Measurements from ENCODE around the gene CCDC187. TPM values are rescaled to one million over a fixed set of nuclear protein-coding genes. Genes with fewer than 3 reads are reported as not detected.

The CCDC187 gene
- total RNA-seq, 4 donors from 2014 or later: 0.20 TPM; not detected in 3

- no peaks in the 10 kb centered on the region for H3K9me3 ChIP-seq
- TF ChIP-seq POLR2A (IDR thresholded peaks at IDR 0.05) (no peak), EP300 (IDR thresholded peaks at IDR 0.05) (no peak), CTCF (IDR thresholded peaks at IDR 0.05) (no peak)
- peaks cover 0 to 12% (median 5%) of the 10 kb centered on the region in 4 donors for H3K4me1 ChIP-seq
- DNase-seq (ENCODE audit: low spot score in 2 of 2): no peak
- no peak overlapping the region for H3K27ac ChIP-seq
- WGBS, 2 donors: 75 to 82% methylated on average over 6 of the region's 6 CpGs
- H3K27me3 ChIP-seq: peaks cover 0 to 61% of the 10 kb centered on the region in 2 donors
- H3K36me3 ChIP-seq: no peaks in the 10 kb centered on the region
- no peak overlapping the region for H3K4me3 ChIP-seq
Measured at GRCh38 chr9:136279471-136279870, 24.4 kb downstream of the CCDC187 start.

GRCh38 chr9:136278894-136279293 is 25.0 kb downstream of the CCDC187 start:
- no peak overlapping the region for H3K4me3 ChIP-seq
- H3K27ac ChIP-seq: no peak overlapping the region
- TF ChIP-seq EP300 (IDR thresholded peaks at IDR 0.05) (no peak), POLR2A (IDR thresholded peaks at IDR 0.05) (no peak), CTCF (IDR thresholded peaks at IDR 0.05) (no peak)
- 71 to 93% methylated on average over 1 of the region's 1 CpG for WGBS, 2 donors
- no peak for DNase-seq (ENCODE audit: low spot score in 2 of 2)
- H3K9me3 ChIP-seq: no peaks in the 10 kb centered on the region
- no peaks in the 10 kb centered on the region for H3K36me3 ChIP-seq
- H3K27me3 ChIP-seq: peaks cover 0 to 61% of the 10 kb centered on the region in 2 donors
- peaks cover 0 to 12% (median 5%) of the 10 kb centered on the region in 4 donors for H3K4me1 ChIP-seq

- H3K4me1 ChIP-seq: peaks cover 0 to 6% (median 1%) of the 10 kb centered on the region in 4 donors
- no peak for DNase-seq (ENCODE audit: low spot score in 2 of 2)
- H3K36me3 ChIP-seq: no peaks in the 10 kb centered on the region
- peaks cover 0 to 58% of the 10 kb centered on the region in 2 donors for H3K27me3 ChIP-seq
- no peak overlapping the region for H3K4me3 ChIP-seq
- TF ChIP-seq EP300 (IDR thresholded peaks at IDR 0.05) (no peak), CTCF (IDR thresholded peaks at IDR 0.05) (no peak), POLR2A (IDR thresholded peaks at IDR 0.05) (no peak)
- no peak overlapping the region for H3K27ac ChIP-seq
- WGBS, 2 donors: 85% methylated on average over 8 to 9 of the region's 9 CpGs
- H3K9me3 ChIP-seq: no peaks in the 10 kb centered on the region
Measured at GRCh38 chr9:136278221-136278620, 25.7 kb downstream of the CCDC187 start.

- Histone ChIP-seq H3K36me3 (no peaks in the 10 kb centered on the region), H3K9me3 (no peaks in the 10 kb centered on the region), H3K4me3 (no peak overlapping the region), H3K27ac (no peak overlapping the region), H3K27me3 (peaks cover 0 to 56% of the 10 kb centered on the region in 2 donors), H3K4me1 (peaks cover 0 to 1% (median 0%) of the 10 kb centered on the region in 4 donors)
- TF ChIP-seq EP300 (IDR thresholded peaks at IDR 0.05) (no peak), CTCF (IDR thresholded peaks at IDR 0.05) (no peak), POLR2A (IDR thresholded peaks at IDR 0.05) (no peak)
- 91 to 92% methylated on average over 13 of the region's 14 CpGs for WGBS, 2 donors
- no peak for DNase-seq (ENCODE audit: low spot score in 2 of 2)
Measured at GRCh38 chr9:136277746-136278145, 26.1 kb downstream of the CCDC187 start.

GRCh38 chr9:136276716-136277115 is 27.2 kb downstream of the CCDC187 start:
- Histone ChIP-seq H3K27ac (no peak overlapping the region), H3K27me3 (peaks cover 0 to 56% of the 10 kb centered on the region in 2 donors), H3K4me3 (no peak overlapping the region), H3K4me1 (no peaks in the 10 kb centered on the region), H3K9me3 (no peaks in the 10 kb centered on the region), H3K36me3 (no peaks in the 10 kb centered on the region)
- 59 to 83% methylated on average over 3 to 8 of the region's 11 CpGs for WGBS, 2 donors
- DNase-seq (ENCODE audit: low spot score in 2 of 2): no peak
- TF ChIP-seq POLR2A (IDR thresholded peaks at IDR 0.05) (no peak), EP300 (IDR thresholded peaks at IDR 0.05) (no peak), CTCF (IDR thresholded peaks at IDR 0.05) (no peak)

Data from tibial nerve (tissue), 4 donors.